A549 (cell line): ENCODE measurements around the gene POPDC2. TPM values are rescaled to one million over a fixed set of nuclear protein-coding genes. Genes with fewer than 3 reads are reported as not detected.

Experiments used
- ATAC-seq, 2 experiments: fragments of 200-7000 bp in 1 of 2; fragments of >200 bp in 1 of 2; cut with Nextera tagmentation in 1 of 2; cut with Tn5 transposase in 1 of 2; 3 replicates each; pipeline versions ENCODE4 v1.8.0 to v1.9.1; 2018 to 2020; ENCODE audit warnings: mild to moderate bottlenecking in 1 of 2, moderate library complexity in 1 of 2
- CTCF ChIA-PET: fragments of 300-600 bp; sonication (Branson Sonifier 250); formaldehyde crosslinking; extraction: SDS; loops from one replicate; lab custom pipeline; 2021; ENCODE audit warnings: antibody characterized with exemption, inconsistent platforms; lab: Yijun Ruan, JAX
- POLR2A ChIA-PET: fragments of 350-600 bp; formaldehyde crosslinking; extraction: SDS; loops from one replicate; lab custom pipeline; 2021; ENCODE audit warnings: antibody characterized with exemption, inconsistent platforms; lab: Yijun Ruan, JAX
- DNase-seq, 2 experiments: peaks; one replicate each; pipeline versions ENCODE4 v3.0.0 to v3.0.0-alpha.2; 2011 to 2016; ENCODE audit warnings: low read depth in 1 of 2, low spot score in 1 of 2
- FAIRE-seq: peaks from 2 replicates; lab custom pipeline; 2011; peaks lifted over from hg19 to GRCh38; lab: Jason Lieb, UNC
- H3K27ac ChIP-seq, 2 experiments: fragments of >200 bp; sonication (Bioruptor Twin); formaldehyde crosslinking; 3 replicates each; pipeline ENCODE4 v1.5.1; 2016 to 2017
- H3K4me1 ChIP-seq: fragments of >200 bp; sonication (Bioruptor Twin); formaldehyde crosslinking; 3 replicates; pipeline ENCODE4 v1.6.1; 2016
- H3K4me2 ChIP-seq: fragments of >200 bp; sonication (Bioruptor Twin); formaldehyde crosslinking; 3 replicates; pipeline ENCODE4 v1.6.1; 2016
- H3K4me3 ChIP-seq: fragments of >200 bp; sonication (Bioruptor Twin); formaldehyde crosslinking; 3 replicates; pipeline ENCODE4 v1.5.1; 2016
- H3K9me3 ChIP-seq: fragments of >200 bp; sonication (Bioruptor Twin); formaldehyde crosslinking; 3 replicates; pipeline ENCODE4 v1.6.1; 2016
- BHLHE40 ChIP-seq: IDR thresholded peaks from 2 replicates; pipeline ENCODE4 v1.6.1; 2012; ENCODE audit warnings: low read depth, low read length, inconsistent platforms
- CBX2 ChIP-seq: fragments of 200-600 bp; sonication (generic); IDR thresholded peaks from 2 replicates; pipeline ENCODE4 v1.6.1; 2016; ENCODE audit warnings: low read depth, mild to moderate bottlenecking, borderline replicate concordance
- CHD2 ChIP-seq: fragments of 150-350 bp; IDR thresholded peaks from 2 replicates; pipeline ENCODE4 v1.6.1; 2014; ENCODE audit warnings: low read length; ENCODE audit not compliant: partially characterized antibody
- CHD4 ChIP-seq: fragments of 200-600 bp; sonication (generic); IDR thresholded peaks from 2 replicates; pipeline ENCODE4 v1.6.1; 2016; ENCODE audit warnings: antibody characterized with exemption, mild to moderate bottlenecking, borderline replicate concordance
- CTCF ChIP-seq: fragments of >200 bp; sonication (Bioruptor Twin); formaldehyde crosslinking; IDR thresholded peaks from 3 replicates; pipeline ENCODE4 v1.5.1; 2016
- EHMT2 ChIP-seq: fragments of 200-600 bp; sonication (generic); IDR thresholded peaks from 2 replicates; pipeline ENCODE4 v1.6.1; 2016; ENCODE audit warnings: antibody characterized with exemption, low read depth, mild to moderate bottlenecking, moderate library complexity
- EP300 ChIP-seq, 2 experiments: fragments of >200 bp; sonication (Bioruptor Twin); formaldehyde crosslinking; IDR thresholded peaks; 2 replicates in 1 of 2; 3 replicates in 1 of 2; pipeline ENCODE4 v1.6.1; 2016 to 2017
- FOXS1 ChIP-seq: fragments of 250-450 bp; sonication (Bioruptor Pico); IDR thresholded peaks from 2 replicates; pipeline ENCODE4 v1.5.0; 2020; ENCODE audit warnings: mild to moderate bottlenecking, moderate library complexity
- HDAC2 ChIP-seq: fragments of 200-600 bp; sonication (generic); IDR thresholded peaks from 2 replicates; pipeline ENCODE4 v1.6.1; 2016
- KDM1A ChIP-seq: fragments of 200-600 bp; sonication (generic); IDR thresholded peaks from 2 replicates; pipeline ENCODE4 v1.6.1; 2016; ENCODE audit warnings: low read depth, mild to moderate bottlenecking
- KDM5A ChIP-seq: fragments of 200-600 bp; sonication (generic); IDR thresholded peaks from 2 replicates; pipeline ENCODE4 v1.6.1; 2016; ENCODE audit warnings: antibody characterized with exemption, mild to moderate bottlenecking
- MAFK ChIP-seq: fragments of 450-650 bp; IDR thresholded peaks from 2 replicates; pipeline ENCODE4 v1.6.1; 2014; ENCODE audit not compliant: partially characterized antibody
- MAX ChIP-seq: IDR thresholded peaks from 2 replicates; pipeline ENCODE4 v1.6.1; 2012
- MAZ ChIP-seq: fragments of 150-350 bp; IDR thresholded peaks from 2 replicates; pipeline ENCODE4 v1.6.1; 2014; ENCODE audit warnings: antibody characterized with exemption, low read depth, low read length, borderline replicate concordance
- MYC ChIP-seq: IDR thresholded peaks from 2 replicates; pipeline ENCODE4 v1.6.1; 2012; ENCODE audit warnings: mild to moderate bottlenecking, inconsistent platforms, low read length, improper control_type of control experiment, borderline replicate concordance
- NFE2L2 ChIP-seq: fragments of 150-350 bp; conservative IDR thresholded peaks from 2 replicates; pipeline ENCODE4 v1.6.1; 2014; ENCODE audit warnings: low read length
- NPAS2 ChIP-seq: fragments of 250-450 bp; sonication (Bioruptor Pico); IDR thresholded peaks from 2 replicates; pipeline ENCODE4 v1.8.0; 2022; ENCODE audit warnings: mild to moderate bottlenecking, moderate library complexity, borderline replicate concordance
- PHF8 ChIP-seq: fragments of 200-600 bp; sonication (generic); IDR thresholded peaks from 2 replicates; pipeline ENCODE4 v1.6.1; 2016; ENCODE audit warnings: low read depth, mild to moderate bottlenecking, antibody characterized with exemption, moderate library complexity, borderline replicate concordance
- RAD21 ChIP-seq, 2 experiments: fragments of >200 bp in 1 of 2; sonication (Bioruptor Twin) in 1 of 2; formaldehyde crosslinking in 1 of 2; IDR thresholded peaks in 1 of 2; conservative IDR thresholded peaks in 1 of 2; 2 replicates in 1 of 2; 3 replicates in 1 of 2; pipeline ENCODE4 v1.6.1; 2012 to 2018; ENCODE audit warnings: inconsistent platforms in 1 of 2
- RARB ChIP-seq: fragments of 250-450 bp; sonication (Bioruptor Pico); IDR thresholded peaks from 2 replicates; pipeline ENCODE4 v1.8.0; 2021; ENCODE audit warnings: mild to moderate bottlenecking, moderate library complexity
- RFX5 ChIP-seq: fragments of 450-650 bp; IDR thresholded peaks from 2 replicates; pipeline ENCODE4 v1.7.1; 2014; ENCODE audit warnings: antibody characterized with exemption, mild to moderate bottlenecking, moderate library complexity
- SMC3 ChIP-seq: fragments of >200 bp; sonication (Bioruptor Twin); formaldehyde crosslinking; IDR thresholded peaks from 3 replicates; pipeline ENCODE4 v1.6.1; 2018; ENCODE audit warnings: inconsistent platforms
- SREBF2 ChIP-seq: fragments of 450-650 bp; IDR thresholded peaks from 2 replicates; pipeline ENCODE4 v1.6.1; 2014; ENCODE audit warnings: mild to moderate bottlenecking, moderate library complexity
- TP53 ChIP-seq: fragments of 250-450 bp; sonication (Bioruptor Pico); IDR thresholded peaks from 2 replicates; pipeline ENCODE4 v1.5.0; 2021; ENCODE audit warnings: mild to moderate bottlenecking, moderate library complexity
- WGBS: methylation state at CpG from one replicate; pipeline ENCODE4 v1.1.6; 2017; ENCODE audit errors: missing lambda C conversion rate; 5-methylcytosine and 5-hydroxymethylcytosine counted together
- polyA plus RNA-seq, 4 experiments: library from polyadenylated mRNA; depleted of rRNA in 3 of 4; stranded (reverse); fragments of >200 nt; fragmentation: RNase III in 1 of 4; extraction: RNeasy Plus Mini Kit Qiagen cat#74134 plus additional on column Dnase treatment in 1 of 4; gene quantifications; 2 replicates in 3 of 4; 3 replicates in 1 of 4; pipeline ENCODE4 v1.2.3, GENCODE V29; 2011 to 2017
- TF ChIP-seq, protein P1 (sequence below): fragments of 450-650 bp; IDR thresholded peaks from 2 replicates; pipeline ENCODE4 v1.6.1; 2014; ENCODE audit warnings: antibody characterized with exemption
- TF ChIP-seq, protein P2 (sequence below): fragments of 200-600 bp; sonication (generic); IDR thresholded peaks from 2 replicates; pipeline ENCODE4 v1.6.1; 2016; ENCODE audit warnings: antibody characterized with exemption, mild to moderate bottlenecking, moderate library complexity
- TF ChIP-seq, protein P3 (sequence below): IDR thresholded peaks from 2 replicates; pipeline ENCODE4 v1.6.1; 2012; ENCODE audit warnings: low read depth, borderline replicate concordance

Gene POPDC2
- polyA plus RNA-seq, 2 of the 4 experiments (the other 2 are of a cell fraction): 0.17 to 0.62 TPM

DNA sequence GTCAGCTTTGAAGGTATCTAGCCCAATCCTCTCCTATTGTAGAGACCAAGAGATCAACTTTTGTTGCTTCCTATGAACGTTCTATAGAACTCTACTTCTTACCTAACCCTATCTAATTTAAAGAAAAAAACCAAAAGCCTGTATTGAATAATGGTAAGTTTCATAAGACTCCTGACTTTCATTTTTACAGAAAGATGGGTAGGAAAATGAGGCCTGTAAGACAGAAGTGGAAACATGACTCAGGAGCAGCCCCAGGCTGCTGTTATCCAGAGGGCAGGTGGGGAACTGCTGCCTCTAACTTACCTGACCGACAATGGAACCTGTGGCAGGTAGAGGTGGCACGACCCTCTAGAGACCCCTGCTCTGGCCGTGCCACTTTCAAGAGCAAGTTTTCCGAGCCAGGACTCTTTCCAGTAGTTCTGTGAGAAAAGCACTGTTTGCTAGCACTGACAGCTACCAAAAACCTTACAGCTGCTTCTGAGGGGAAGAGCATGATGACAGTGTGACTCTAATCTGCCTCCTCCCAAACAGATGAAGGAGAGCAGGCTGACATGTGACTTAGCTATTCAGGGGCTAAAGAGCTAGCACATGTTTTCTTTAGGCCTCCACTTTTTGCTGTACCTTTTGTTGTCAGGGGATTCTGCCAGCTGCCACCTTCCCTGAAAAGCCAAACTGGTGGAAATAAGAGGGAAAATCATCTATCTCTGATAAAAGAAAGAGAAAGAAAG, 17.5 kb downstream of the POPDC2 start:
- ATAC-seq: peak in 1 of 2 experiments; percentile 25; a peak in 2 of 6 replicates

DNA sequence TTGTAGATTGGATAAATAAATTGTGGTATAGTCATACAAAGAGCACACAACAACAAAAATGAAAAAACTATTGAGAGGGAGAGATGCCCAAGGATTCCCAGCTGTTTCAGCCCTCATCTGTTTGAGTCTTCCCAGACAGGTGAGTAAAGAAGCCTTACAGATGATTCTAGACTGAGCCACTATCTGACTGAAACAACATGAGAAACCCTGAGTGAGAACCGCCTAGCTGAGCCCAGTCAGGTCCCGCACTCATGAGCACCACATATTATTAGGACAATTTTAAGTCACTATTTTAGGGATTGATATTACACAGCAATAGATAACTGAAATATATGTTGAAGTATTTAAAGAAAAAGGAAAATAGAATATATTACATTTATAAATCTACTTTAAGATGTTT, 19.0 kb downstream of the POPDC2 start:
- DNase-seq (no peak), ATAC-seq (no peak), FAIRE-seq (no peak)
- WGBS: 98% methylated on average over 2 of the region's 2 CpGs
- H3K4me1 ChIP-seq: peaks cover 48% of the 10 kb centered on the region
- H3K27ac ChIP-seq: no peak overlapping the region
- CTCF ChIA-PET: interaction anchor here (1.5 kb wide), 1 partner anchor 82 kb away, joined by 5 read pairs; the partner anchor contains the start of gene CD80
- no peak overlapping the region for H3K4me2 ChIP-seq
- H3K4me3 ChIP-seq: no peak overlapping the region
- POLR2A ChIA-PET: no interaction called here
- H3K9me3 ChIP-seq: no peaks in the 10 kb centered on the region
- TF ChIP-seq FOXS1 (CRISPR knock-in tag) (no peak), RARB (CRISPR knock-in tag) (no peak), CHD2 (no peak), NPAS2 (no peak), MAFK (no peak), KDM5A (no peak), BHLHE40 (no peak), KDM1A (no peak), MYC (no peak), NFE2L2 (no peak), RFX5 (no peak)
- TF ChIP-seq, protein P1, sequence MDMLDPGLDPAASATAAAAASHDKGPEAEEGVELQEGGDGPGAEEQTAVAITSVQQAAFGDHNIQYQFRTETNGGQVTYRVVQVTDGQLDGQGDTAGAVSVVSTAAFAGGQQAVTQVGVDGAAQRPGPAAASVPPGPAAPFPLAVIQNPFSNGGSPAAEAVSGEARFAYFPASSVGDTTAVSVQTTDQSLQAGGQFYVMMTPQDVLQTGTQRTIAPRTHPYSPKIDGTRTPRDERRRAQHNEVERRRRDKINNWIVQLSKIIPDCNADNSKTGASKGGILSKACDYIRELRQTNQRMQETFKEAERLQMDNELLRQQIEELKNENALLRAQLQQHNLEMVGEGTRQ: no peak
- TF ChIP-seq, protein P2, sequence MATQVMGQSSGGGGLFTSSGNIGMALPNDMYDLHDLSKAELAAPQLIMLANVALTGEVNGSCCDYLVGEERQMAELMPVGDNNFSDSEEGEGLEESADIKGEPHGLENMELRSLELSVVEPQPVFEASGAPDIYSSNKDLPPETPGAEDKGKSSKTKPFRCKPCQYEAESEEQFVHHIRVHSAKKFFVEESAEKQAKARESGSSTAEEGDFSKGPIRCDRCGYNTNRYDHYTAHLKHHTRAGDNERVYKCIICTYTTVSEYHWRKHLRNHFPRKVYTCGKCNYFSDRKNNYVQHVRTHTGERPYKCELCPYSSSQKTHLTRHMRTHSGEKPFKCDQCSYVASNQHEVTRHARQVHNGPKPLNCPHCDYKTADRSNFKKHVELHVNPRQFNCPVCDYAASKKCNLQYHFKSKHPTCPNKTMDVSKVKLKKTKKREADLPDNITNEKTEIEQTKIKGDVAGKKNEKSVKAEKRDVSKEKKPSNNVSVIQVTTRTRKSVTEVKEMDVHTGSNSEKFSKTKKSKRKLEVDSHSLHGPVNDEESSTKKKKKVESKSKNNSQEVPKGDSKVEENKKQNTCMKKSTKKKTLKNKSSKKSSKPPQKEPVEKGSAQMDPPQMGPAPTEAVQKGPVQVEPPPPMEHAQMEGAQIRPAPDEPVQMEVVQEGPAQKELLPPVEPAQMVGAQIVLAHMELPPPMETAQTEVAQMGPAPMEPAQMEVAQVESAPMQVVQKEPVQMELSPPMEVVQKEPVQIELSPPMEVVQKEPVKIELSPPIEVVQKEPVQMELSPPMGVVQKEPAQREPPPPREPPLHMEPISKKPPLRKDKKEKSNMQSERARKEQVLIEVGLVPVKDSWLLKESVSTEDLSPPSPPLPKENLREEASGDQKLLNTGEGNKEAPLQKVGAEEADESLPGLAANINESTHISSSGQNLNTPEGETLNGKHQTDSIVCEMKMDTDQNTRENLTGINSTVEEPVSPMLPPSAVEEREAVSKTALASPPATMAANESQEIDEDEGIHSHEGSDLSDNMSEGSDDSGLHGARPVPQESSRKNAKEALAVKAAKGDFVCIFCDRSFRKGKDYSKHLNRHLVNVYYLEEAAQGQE: no peak
- TF ChIP-seq, protein P3, sequence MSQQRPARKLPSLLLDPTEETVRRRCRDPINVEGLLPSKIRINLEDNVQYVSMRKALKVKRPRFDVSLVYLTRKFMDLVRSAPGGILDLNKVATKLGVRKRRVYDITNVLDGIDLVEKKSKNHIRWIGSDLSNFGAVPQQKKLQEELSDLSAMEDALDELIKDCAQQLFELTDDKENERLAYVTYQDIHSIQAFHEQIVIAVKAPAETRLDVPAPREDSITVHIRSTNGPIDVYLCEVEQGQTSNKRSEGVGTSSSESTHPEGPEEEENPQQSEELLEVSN: no peak

More for the DNA sequence above, 17.5 kb downstream of the POPDC2 start:
- DNase-seq (no peak), FAIRE-seq (no peak)
- peaks cover 35% of the 10 kb centered on the region for H3K4me1 ChIP-seq
- POLR2A ChIA-PET: interaction anchor here (1.0 kb wide), 2 partner anchors 20 to 145 kb away, joined by 3 read pairs; partner anchors contain the start of gene TIMMDC1
- H3K4me2 ChIP-seq: peak overlapping the region; percentile 37
- CTCF ChIA-PET: interaction anchor here (1.1 to 2.0 kb wide), 3 partner anchors 14 to 84 kb away, joined by 3 to 5 read pairs (median 5); partner anchors contain the start of gene CD80
- 48% methylated on average over 5 of the region's 5 CpGs for WGBS
- H3K4me3 ChIP-seq: no peak overlapping the region
- H3K9me3 ChIP-seq: no peaks in the 10 kb centered on the region
- peak overlapping the region; percentile 2 to 70; a peak in 4 of 6 replicates for H3K27ac ChIP-seq
- no peak for TF ChIP-seq PHF8
- TF ChIP-seq RARB (CRISPR knock-in tag): no peak
- TF ChIP-seq SREBF2: no peak
- no peak for TF ChIP-seq HDAC2
- no peak for TF ChIP-seq MYC
- no peak for TF ChIP-seq CBX2
- no peak for TF ChIP-seq TP53 (CRISPR knock-in tag)
- no peak for TF ChIP-seq MAX
- no peak for TF ChIP-seq EHMT2
- TF ChIP-seq RAD21 (conservative IDR thresholded peaks at IDR 0.05 in 1 of 2, IDR thresholded peaks at IDR 0.05 in 1 of 2): no peak
- no peak for TF ChIP-seq CHD4
- no peak for TF ChIP-seq BHLHE40
- TF ChIP-seq, protein P3: no peak
- no peak for TF ChIP-seq CTCF
- TF ChIP-seq EP300 (IDR thresholded peaks at IDR 0.05): no peak
- no peak for TF ChIP-seq MAZ
- TF ChIP-seq SMC3: no peak
